Loucy (cell line): ENCODE data around the gene PUM2.

Experiments
- H2AFZ ChIP-seq: fragments of 200-600 bp; sonication (generic); 2 replicates; pipeline ENCODE4 v1.6.0; 2016; ENCODE audit warnings: antibody characterized with exemption, mild to moderate bottlenecking, low read length, moderate library complexity
- H3F3A ChIP-seq: fragments of 200-600 bp; 2 replicates; pipeline ENCODE4 v1.6.0; 2016; ENCODE audit warnings: antibody characterized with exemption, low read depth, mild to moderate bottlenecking
- H3K27me3 ChIP-seq: fragments of 200-600 bp; sonication (generic); 2 replicates; pipeline ENCODE4 v1.6.1; 2014; ENCODE audit warnings: low read length, mild to moderate bottlenecking; ENCODE audit not compliant: insufficient read depth, poor library complexity, severe bottlenecking
- H3K36me3 ChIP-seq: fragments of 200-600 bp; sonication (generic); 2 replicates; pipeline ENCODE4 v1.6.1; 2016; ENCODE audit warnings: low read length; ENCODE audit not compliant: insufficient read depth
- H3K4me1 ChIP-seq: fragments of 200-600 bp; sonication (generic); 2 replicates; pipeline ENCODE4 v1.5.1; 2014; ENCODE audit warnings: low read length, mild to moderate bottlenecking; ENCODE audit not compliant: insufficient read depth, poor library complexity, severe bottlenecking
- H3K4me2 ChIP-seq: fragments of 200-600 bp; sonication (generic); 2 replicates; pipeline ENCODE4 v1.6.0; 2014; ENCODE audit warnings: antibody characterized with exemption, low read length, low read depth, mild to moderate bottlenecking; ENCODE audit not compliant: poor library complexity, severe bottlenecking
- H3K4me3 ChIP-seq: fragments of 200-600 bp; sonication (generic); 2 replicates; pipeline ENCODE4 v1.5.1; 2014; ENCODE audit warnings: low read length, mild to moderate bottlenecking, mixed read lengths; ENCODE audit not compliant: poor library complexity, severe bottlenecking
- H3K79me2 ChIP-seq: fragments of 200-600 bp; sonication (generic); 2 replicates; pipeline ENCODE4 v1.6.1; 2014; ENCODE audit warnings: low read length; ENCODE audit not compliant: insufficient read depth
- H3K9ac ChIP-seq: fragments of 200-600 bp; sonication (generic); 2 replicates; pipeline ENCODE4 v1.6.0; 2014; ENCODE audit warnings: mild to moderate bottlenecking, low read depth, low read length, moderate library complexity; ENCODE audit not compliant: poor library complexity, severe bottlenecking
- H3K9me2 ChIP-seq: fragments of 200-600 bp; sonication (generic); replicated peaks from 2 replicates; pipeline ENCODE4 v1.6.1; 2016; ENCODE audit warnings: low read depth, low read length, mixed read lengths
- H3K9me3 ChIP-seq: fragments of 200-600 bp; sonication (generic); 2 replicates; pipeline ENCODE4 v1.6.1; 2014; ENCODE audit warnings: mild to moderate bottlenecking, antibody characterized with exemption, low read length, low read depth; ENCODE audit not compliant: insufficient read depth
- H4K20me1 ChIP-seq: fragments of 200-600 bp; sonication (generic); 2 replicates; pipeline ENCODE4 v1.6.0; 2014; ENCODE audit warnings: antibody characterized with exemption, low read length, mild to moderate bottlenecking; ENCODE audit not compliant: insufficient read depth, poor library complexity, severe bottlenecking
- CTCF ChIP-seq: fragments of 200-600 bp; sonication (generic); conservative IDR thresholded peaks from 2 replicates; pipeline ENCODE4 v1.5.1; 2014; ENCODE audit warnings: mild to moderate bottlenecking, antibody characterized with exemption, low read length
- EZH2phosphoT487 ChIP-seq: fragments of 200-600 bp; IDR thresholded peaks from 2 replicates; pipeline ENCODE4 v1.6.1; 2018; ENCODE audit warnings: antibody characterized with exemption, mild to moderate bottlenecking, moderate library complexity, borderline replicate concordance

Gene PUM2

GRCh38 chr2:20352230-20352578, 1.6 kb upstream of the PUM2 start:
- Histone ChIP-seq H3K9ac (peak overlapping the region; percentile 97), H3K4me2 (peak overlapping the region; percentile 97), H3K9me3 (no peaks in the 10 kb centered on the region), H3K4me3 (peak overlapping the region; percentile 89), H3K79me2 (peaks cover 33% of the 10 kb centered on the region), H3K27me3 (peaks cover 6% of the 10 kb centered on the region), H2AFZ (no peak overlapping the region), H4K20me1 (peaks cover 32% of the 10 kb centered on the region), H3K4me1 (peaks cover 28% of the 10 kb centered on the region), H3K9me2 (no peaks in the 10 kb centered on the region), H3K36me3 (no peaks in the 10 kb centered on the region), H3F3A (peaks cover 5% of the 10 kb centered on the region; the same call in 1 of the 2 replicates)
- TF ChIP-seq EZH2phosphoT487: no peak

GRCh38 chr2:20351555-20352229, 1.0 kb upstream of the PUM2 start:
- H3K79me2 ChIP-seq: peaks cover 38% of the 10 kb centered on the region
- H3K4me3 ChIP-seq: peak overlapping the region; percentile 89
- H2AFZ ChIP-seq: peak overlapping the region; percentile 99
- TF ChIP-seq CTCF: no peak
- no peak for TF ChIP-seq EZH2phosphoT487
- peaks cover 6% of the 10 kb centered on the region for H3K27me3 ChIP-seq
- no peaks in the 10 kb centered on the region for H3K36me3 ChIP-seq
- peaks cover 5% of the 10 kb centered on the region; the same call in 1 of the 2 replicates for H3F3A ChIP-seq
- H3K9me3 ChIP-seq: no peaks in the 10 kb centered on the region
- peak overlapping the region; percentile 97 for H3K4me2 ChIP-seq
- H3K9ac ChIP-seq: peak overlapping the region; percentile 97
- H3K4me1 ChIP-seq: peaks cover 33% of the 10 kb centered on the region
- H3K9me2 ChIP-seq: no peaks in the 10 kb centered on the region
- H4K20me1 ChIP-seq: peaks cover 37% of the 10 kb centered on the region

GRCh38 chr2:20350041-20350712, 467 bp downstream of the PUM2 start:
- Histone ChIP-seq H3K4me1 (peaks cover 43% of the 10 kb centered on the region), H3K4me2 (peak overlapping the region; percentile 82), H3K9ac (peak overlapping the region; percentile 98), H2AFZ (peak overlapping the region; percentile 65; the same call in 1 of the 2 replicates), H3K4me3 (peak overlapping the region; percentile 96), H3F3A (peaks cover 5% of the 10 kb centered on the region; the same call in 1 of the 2 replicates), H3K79me2 (peaks cover 53% of the 10 kb centered on the region), H3K36me3 (no peaks in the 10 kb centered on the region), H3K9me3 (no peaks in the 10 kb centered on the region), H3K27me3 (peaks cover 6% of the 10 kb centered on the region), H3K9me2 (no peaks in the 10 kb centered on the region), H4K20me1 (peaks cover 52% of the 10 kb centered on the region)
- TF ChIP-seq EZH2phosphoT487 (no peak), CTCF (no peak)
